GM23248 (cell line): Measurements from ENCODE around the gene TBXAS1. TPM values are rescaled to one million over a fixed set of nuclear protein-coding genes. Genes with fewer than 3 reads are reported as not detected.
A peak's percentile ranks its signal among the peaks of the same experiment; 100 is the strongest.

Experiments
- DNase-seq: peaks from one replicate; pipeline ENCODE4 v3.0.0-alpha.2; 2015
- H2AFZ ChIP-seq: fragments of 200-600 bp; sonication (generic); 2 replicates; pipeline ENCODE4 v1.6.1; 2016; ENCODE audit warnings: antibody characterized with exemption
- H3F3A ChIP-seq: fragments of 200-600 bp; sonication (generic); 2 replicates; pipeline ENCODE4 v1.6.1; 2016; ENCODE audit warnings: mild to moderate bottlenecking, antibody characterized with exemption, mixed run types; ENCODE audit not compliant: insufficient read depth
- H3K27ac ChIP-seq: fragments of 200-600 bp; sonication (generic); 2 replicates; pipeline ENCODE4 v1.5.1; 2016; ENCODE audit warnings: mild to moderate bottlenecking
- H3K27me3 ChIP-seq: fragments of 200-600 bp; sonication (generic); replicated peaks from 2 replicates; pipeline ENCODE4 v1.6.1; 2016; ENCODE audit warnings: mild to moderate bottlenecking; ENCODE audit not compliant: insufficient read depth
- H3K36me3 ChIP-seq: fragments of 200-600 bp; sonication (generic); 2 replicates; pipeline ENCODE4 v1.6.1; 2016; ENCODE audit warnings: low read depth, mild to moderate bottlenecking
- H3K4me1 ChIP-seq: fragments of 200-600 bp; sonication (generic); 2 replicates; pipeline ENCODE4 v1.6.1; 2016; ENCODE audit warnings: mild to moderate bottlenecking; ENCODE audit not compliant: insufficient read depth
- H3K4me2 ChIP-seq: fragments of 200-600 bp; sonication (generic); one replicate; pipeline ENCODE4 v1.6.1; 2016; ENCODE audit warnings: mild to moderate bottlenecking; ENCODE audit not compliant: unreplicated experiment
- H3K4me3 ChIP-seq: fragments of 200-600 bp; sonication (generic); 2 replicates; pipeline ENCODE4 v1.5.1; 2016; ENCODE audit warnings: mild to moderate bottlenecking
- H3K79me2 ChIP-seq: fragments of 200-600 bp; sonication (generic); 2 replicates; pipeline ENCODE4 v1.6.1; 2016; ENCODE audit warnings: mild to moderate bottlenecking; ENCODE audit not compliant: insufficient read depth
- H3K9ac ChIP-seq: fragments of 200-600 bp; sonication (generic); 2 replicates; pipeline ENCODE4 v1.6.1; 2016; ENCODE audit warnings: mild to moderate bottlenecking
- H3K9me2 ChIP-seq: fragments of 200-600 bp; sonication (generic); 2 replicates; pipeline ENCODE4 v1.6.1; 2016; ENCODE audit warnings: mixed run types, mild to moderate bottlenecking, moderate library complexity; ENCODE audit not compliant: insufficient read depth
- H3K9me3 ChIP-seq: fragments of 200-600 bp; sonication (generic); one replicate; pipeline ENCODE4 v1.6.1; 2017; ENCODE audit warnings: low read depth
- H4K20me1 ChIP-seq: fragments of 200-600 bp; sonication (generic); 2 replicates; pipeline ENCODE4 v1.6.0; 2016; ENCODE audit not compliant: insufficient read depth
- EZH2 ChIP-seq: fragments of 200-600 bp; sonication (generic); IDR thresholded peaks from 2 replicates; pipeline ENCODE4 v1.6.1; 2018; ENCODE audit warnings: antibody characterized with exemption, mild to moderate bottlenecking; ENCODE audit not compliant: insufficient read depth, poor library complexity, severe bottlenecking
- EZH2phosphoT487 ChIP-seq: fragments of 200-600 bp; sonication (generic); IDR thresholded peaks from 2 replicates; pipeline ENCODE4 v1.6.1; 2018; ENCODE audit warnings: antibody characterized with exemption, moderate library complexity, mild to moderate bottlenecking, low read depth; ENCODE audit not compliant: insufficient read depth
- WGBS, 2 experiments: methylation state at CpG; one replicate each; pipeline ENCODE4 v1.1.6; 2015 to 2017; ENCODE audit warnings: low lambda C conversion rate in 2 of 2, low coverage in 1 of 2; ENCODE audit errors: missing lambda C conversion rate in 2 of 2; 5-methylcytosine and 5-hydroxymethylcytosine counted together
- in situ Hi-C: fragments of 300-500 bp; cut with MboI; formaldehyde crosslinking; loops from 2 replicates; pipeline ENCODE4 v1.15.0; 2020
- polyA plus RNA-seq: library from polyadenylated mRNA; unstranded; fragments of >200 nt; fragmentation: Nextera tagmentation; extraction: Ambion mirVana; gene quantifications from 2 replicates; pipeline ENCODE4 v1.2.1, GENCODE V29; 2016
- total RNA-seq: library from RNA; depleted of rRNA; stranded (reverse); fragments of >200 nt; shearing (Covaris generic); gene quantifications from 2 replicates; pipeline ENCODE4 v1.2.3, GENCODE V29; 2014

TBXAS1 gene
- total and polyA plus RNA-seq, 2 experiments from 2014 or later, result 0.49 TPM; not detected in 1

DNA sequence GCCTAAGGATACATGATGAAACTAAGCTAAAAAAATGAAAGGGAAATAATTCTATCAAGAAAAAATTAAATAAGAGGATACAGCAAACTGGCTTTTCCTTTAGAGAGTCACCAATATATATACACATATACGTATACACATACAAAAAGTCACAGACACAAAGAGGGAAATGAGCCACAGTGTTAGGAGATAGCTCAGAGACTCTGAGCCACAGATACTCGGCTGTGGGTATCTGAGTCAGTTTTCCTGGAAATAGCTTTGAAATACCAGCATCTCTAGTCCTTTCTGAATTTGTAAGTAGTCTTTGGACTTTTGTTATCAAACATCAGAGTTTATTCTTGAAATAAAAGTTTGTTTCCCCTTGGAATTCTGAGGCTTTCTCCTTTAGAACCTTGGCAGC, 111.8 kb downstream of the TBXAS1 start:
- 37 to 39% methylated on average over 2 of the region's 2 CpGs for WGBS, 2 experiments
- Histone ChIP-seq H3K4me3 (no peak overlapping the region), H3K4me1 (peaks cover 12% of the 10 kb centered on the region; the same call in 1 of the 2 replicates), H3K9me3 (no peaks in the 10 kb centered on the region), H3K9me2 (no peaks in the 10 kb centered on the region), H3K4me2 (no peak overlapping the region), H4K20me1 (no peaks in the 10 kb centered on the region), H3K36me3 (no peaks in the 10 kb centered on the region), H3F3A (no peaks in the 10 kb centered on the region), H3K9ac (no peak overlapping the region), H3K27me3 (0 out of 2 replicates have a peak, but pooled peaks cover 13% of the 10 kb centered on the region), H3K27ac (no peak overlapping the region), H3K79me2 (no peaks in the 10 kb centered on the region), H2AFZ (no peak overlapping the region)
- no peak for DNase-seq
- TF ChIP-seq EZH2, result no peak
- no peak for TF ChIP-seq EZH2phosphoT487
- in situ Hi-C loops, result no loop called here

DNA sequence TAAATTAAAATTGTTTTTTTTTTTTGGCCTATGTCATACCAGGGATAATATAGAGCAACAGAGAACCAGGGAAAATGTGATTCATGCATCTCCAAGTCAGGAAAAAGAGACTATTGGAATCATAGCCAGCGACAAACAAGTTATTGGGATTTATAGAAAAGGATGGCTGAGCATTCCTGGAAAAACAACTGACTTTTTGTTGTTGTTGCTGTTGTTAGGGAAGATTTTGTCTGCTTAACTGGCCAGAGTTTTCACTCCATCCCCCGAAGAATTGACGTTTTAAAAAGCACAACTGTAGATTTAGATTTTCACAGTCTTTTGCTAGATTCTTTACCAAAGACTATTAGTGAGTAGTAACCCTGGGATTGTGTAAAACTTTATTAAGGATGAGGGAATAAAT, 112.4 kb downstream of the TBXAS1 start:
- no peak for DNase-seq
- no peaks in the 10 kb centered on the region for H3K9me3 ChIP-seq
- H2AFZ ChIP-seq, result no peak overlapping the region
- TF ChIP-seq EZH2 (no peak), EZH2phosphoT487 (no peak)
- in situ Hi-C loops, result no loop called here
- H3K27me3 ChIP-seq, result 0 out of 2 replicates have a peak, but pooled peaks cover 13% of the 10 kb centered on the region
- no peak overlapping the region for H3K4me2 ChIP-seq
- H3K27ac ChIP-seq, result no peak overlapping the region
- WGBS, 2 experiments, result 53 to 56% methylated on average over 3 of the region's 3 CpGs
- H3K4me3 ChIP-seq, result no peak overlapping the region
- H3K9ac ChIP-seq, result no peak overlapping the region
- no peaks in the 10 kb centered on the region for H3K9me2 ChIP-seq
- H3K79me2 ChIP-seq, result no peaks in the 10 kb centered on the region
- H4K20me1 ChIP-seq, result no peaks in the 10 kb centered on the region
- H3K36me3 ChIP-seq, result no peaks in the 10 kb centered on the region
- no peaks in the 10 kb centered on the region for H3F3A ChIP-seq
- H3K4me1 ChIP-seq, result peaks cover 12% of the 10 kb centered on the region; the same call in 1 of the 2 replicates

DNA sequence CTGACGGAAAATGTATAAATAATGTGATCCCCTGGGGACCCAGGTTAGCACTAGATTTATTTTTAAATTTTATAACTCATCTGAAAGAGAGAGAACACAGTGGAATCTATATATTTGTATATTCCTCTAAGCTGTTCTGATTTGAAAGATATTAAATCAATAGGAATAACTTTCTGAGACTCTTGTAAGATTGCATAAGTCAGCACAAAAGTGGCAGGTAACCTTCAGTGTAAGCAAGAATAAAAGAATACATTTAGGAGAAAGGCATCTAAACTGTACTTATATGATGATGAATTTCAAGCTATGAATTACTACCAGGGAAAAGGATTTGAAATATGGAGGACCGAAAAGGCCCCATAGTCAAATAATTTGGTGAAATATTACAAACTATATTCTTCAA, 112.8 kb downstream of the TBXAS1 start:
- Histone ChIP-seq H3K27ac (no peak overlapping the region), H3K9ac (no peak overlapping the region), H3K4me2 (no peak overlapping the region), H3K79me2 (no peaks in the 10 kb centered on the region), H4K20me1 (no peaks in the 10 kb centered on the region), H3K9me2 (no peaks in the 10 kb centered on the region), H3F3A (no peaks in the 10 kb centered on the region), H3K27me3 (peaks cover 13% of the 10 kb centered on the region; the same call in 1 of the 2 replicates), H3K4me1 (peaks cover 11% of the 10 kb centered on the region; the same call in 1 of the 2 replicates), H2AFZ (no peak overlapping the region), H3K9me3 (no peaks in the 10 kb centered on the region), H3K4me3 (no peak overlapping the region), H3K36me3 (no peaks in the 10 kb centered on the region)
- no peak for TF ChIP-seq EZH2phosphoT487
- TF ChIP-seq EZH2, result no peak
- WGBS, 2 experiments, result 77 to 82% methylated on average over 2 of the region's 2 CpGs
- no peak for DNase-seq
- in situ Hi-C loops, result no loop called here

DNA sequence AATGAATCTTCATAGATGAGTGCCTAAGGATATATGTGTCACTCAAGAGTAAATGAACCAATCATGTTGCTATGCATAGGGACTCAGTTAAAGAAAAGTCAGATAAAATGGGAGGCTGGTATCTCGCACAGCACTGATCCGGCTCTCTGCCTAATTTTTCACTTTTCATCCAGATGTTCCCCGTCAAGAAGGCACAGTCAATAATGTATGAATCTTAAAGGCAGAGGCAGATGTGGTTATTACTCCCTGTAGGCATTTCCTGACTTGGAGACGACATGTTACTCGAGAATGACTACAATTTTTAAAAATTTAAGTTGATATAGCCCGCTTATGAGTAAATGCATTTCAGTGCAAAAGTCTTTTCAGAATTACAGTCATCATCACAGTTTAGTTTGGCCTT, 113.6 kb downstream of the TBXAS1 start:
- Histone ChIP-seq H3K27ac (no peak overlapping the region), H2AFZ (peak overlapping the region; percentile 32; the same call in 1 of the 2 replicates), H3K9me2 (no peaks in the 10 kb centered on the region), H3K4me3 (no peak overlapping the region), H3K4me2 (no peak overlapping the region), H3K79me2 (no peaks in the 10 kb centered on the region), H3K9ac (no peak overlapping the region), H3K9me3 (no peaks in the 10 kb centered on the region), H3K36me3 (no peaks in the 10 kb centered on the region), H3K27me3 (peaks cover 13% of the 10 kb centered on the region; the same call in 1 of the 2 replicates), H4K20me1 (no peaks in the 10 kb centered on the region), H3K4me1 (peaks cover 7% of the 10 kb centered on the region; the same call in 1 of the 2 replicates), H3F3A (no peaks in the 10 kb centered on the region)
- in situ Hi-C loops, result no loop called here
- peak; percentile 17 for DNase-seq
- WGBS, 2 experiments, result 31 to 34% methylated on average over 6 of the region's 6 CpGs
- TF ChIP-seq EZH2, result no peak
- TF ChIP-seq EZH2phosphoT487, result no peak
